ENCODE measurements around the gene EHF.

The EHF gene

GRCh38 chr11:34603129-34604001 lies 17.5 kb upstream of the EHF start:
- no peak for DNase-seq

GRCh38 chr11:34604145-34604544 lies 16.7 kb upstream of the EHF start:
- no peak for DNase-seq

- DNase-seq: no peak
Observed at GRCh38 chr11:34604911-34605310, 16.0 kb upstream of the EHF start.

- no peak for DNase-seq
Observed at GRCh38 chr11:34605481-34606325, 15.2 kb upstream of the EHF start.

- DNase-seq: no peak
Observed at GRCh38 chr11:34606326-34607120, 14.4 kb upstream of the EHF start.

- no peak for DNase-seq
Observed at GRCh38 chr11:34609187-34609751, 11.6 kb upstream of the EHF start.

- no peak for DNase-seq
Observed at GRCh38 chr11:34609850-34610249, 11.0 kb upstream of the EHF start.

- DNase-seq: no peak
Observed at GRCh38 chr11:34610324-34611041, 10.4 kb upstream of the EHF start.

GRCh38 chr11:34613015-34613414 lies 7.9 kb upstream of the EHF start:
- no peak for DNase-seq

- DNase-seq: no peak
Observed at GRCh38 chr11:34613552-34614056, 7.3 kb upstream of the EHF start.

- no peak for DNase-seq
Observed at GRCh38 chr11:34614344-34615104, 6.4 kb upstream of the EHF start.

GRCh38 chr11:34616086-34616485 lies 4.8 kb upstream of the EHF start:
- DNase-seq: no peak

GRCh38 chr11:34616830-34617504 lies 3.9 kb upstream of the EHF start:
- DNase-seq: no peak

GRCh38 chr11:34618406-34618805 lies 2.5 kb upstream of the EHF start:
- no peak for DNase-seq

- no peak for DNase-seq
Observed at GRCh38 chr11:34619062-34619516, 1.8 kb upstream of the EHF start.

- DNase-seq: no peak
Observed at GRCh38 chr11:34620202-34620601, 691 bp upstream of the EHF start.

GRCh38 chr11:34621876-34622275 lies 983 bp downstream of the EHF start:
- no peak for DNase-seq

- no peak for DNase-seq
Observed at GRCh38 chr11:34623463-34623862, 2.6 kb downstream of the EHF start.

GRCh38 chr11:34624069-34624468 lies 3.2 kb downstream of the EHF start:
- no peak for DNase-seq

GRCh38 chr11:34625576-34625975 lies 4.7 kb downstream of the EHF start:
- DNase-seq: no peak

Data from NCI-H1694 (cell line).